Pancreas (tissue), 10 donors: ENCODE data around the gene OGFOD3. TPM values are rescaled to one million over a fixed set of nuclear protein-coding genes. Genes with fewer than 3 reads are reported as not detected.

ENCODE experiments used
- ATAC-seq, 4 donors: fragments of 200-7000 bp; cut with Tn5 transposase; one replicate each; pipeline versions ENCODE4 v1.8.0 to v1.9.1; 2020; ENCODE audit warnings: mild to moderate bottlenecking in 4 of 4, moderate library complexity in 4 of 4
- DNase-seq, 6 donors: peaks; one replicate each; pipeline ENCODE4 v3.0.0-alpha.2; 2020
- FAIRE-seq: peaks from 2 replicates; lab custom pipeline; 2012; peaks lifted over from hg19 to GRCh38; lab: Jason Lieb, UNC
- H3K27ac ChIP-seq, 4 donors: fragments of 200-600 bp; sonication (generic); 1 replicate in 3 of 4; 2 replicates in 1 of 4; pipeline versions ENCODE4 v1.5.0 to v1.8.0; 2020
- H3K27me3 ChIP-seq, 4 donors: fragments of 200-600 bp; one replicate each; pipeline ENCODE4 v1.8.0; 2021
- H3K36me3 ChIP-seq, 3 donors: fragments of 200-600 bp; sonication (generic) in 1 of 3; one replicate each; pipeline versions ENCODE4 v1.5.0 to v1.8.0; 2020 to 2021
- H3K4me1 ChIP-seq, 3 donors: fragments of 200-600 bp; one replicate each; pipeline ENCODE4 v1.8.0; 2021
- H3K4me3 ChIP-seq, 4 donors: fragments of 200-600 bp; sonication (generic) in 2 of 4; one replicate each; pipeline versions ENCODE4 v1.5.0 to v1.8.0; 2020 to 2021
- H3K9me3 ChIP-seq, 4 donors: fragments of 200-600 bp; one replicate each; pipeline ENCODE4 v1.8.0; 2021
- WGBS, 2 donors: extraction: QIAGEN DNeasy Blood & Tissue Kit; methylation state at CpG; one replicate each; pipeline ENCODE4 v1.1.7; 2013; 5-methylcytosine and 5-hydroxymethylcytosine counted together
- intact Hi-C, 3 donors: fragments of 100-400 bp; cut with DNase I; formaldehyde crosslinking; loops; one replicate each; pipeline versions ENCODE4 v1.11.1 to v1.14.2; 2022
- polyA plus RNA-seq, 2 donors: library from polyadenylated mRNA; stranded (reverse); fragments of 200-250 nt; gene quantifications; one replicate each; pipeline ENCODE4 v1.2.3, GENCODE V29; 2013
- total RNA-seq, 6 donors: library from RNA; stranded (reverse); fragmentation: NEBNext Ultra II Directional in 4 of 6; extraction: Animal tissue kit (Norgen Biotek cat#: 25700) in 4 of 6; gene quantifications; one replicate each; pipeline versions ENCODE4 v1.2.1 to v1.2.4, GENCODE V29; 2021 to 2023
- TF ChIP-seq, protein P1 (sequence below), 4 donors: fragments of 200-600 bp; sonication (generic) in 3 of 4; IDR thresholded peaks; one replicate each; pipeline versions ENCODE4 v1.5.0 to v1.8.0; 2021; ENCODE audit warnings: antibody characterized with exemption in 4 of 4
- donor health status: healthy with polysubstance abuse.
- donor health status: DM: no; HTN: no; CAD: no; lungs with moderate emphysema.
- donor health status: DM: no; HTN: no; CAD: no.
- donor health status: control.
- donor health status: control.
- donor health status: Bipolar disorder and iron deficiency.
- donor health status: DM: yes; HTN: yes; CAD: no.
- donor health status: DM: no; HTN: no; CAD: no.
- donor health status: DM: no; HTN: no; CAD: no.
- donor health status: DM: yes; HTN: yes; CAD: no.

OGFOD3 gene, protein sequence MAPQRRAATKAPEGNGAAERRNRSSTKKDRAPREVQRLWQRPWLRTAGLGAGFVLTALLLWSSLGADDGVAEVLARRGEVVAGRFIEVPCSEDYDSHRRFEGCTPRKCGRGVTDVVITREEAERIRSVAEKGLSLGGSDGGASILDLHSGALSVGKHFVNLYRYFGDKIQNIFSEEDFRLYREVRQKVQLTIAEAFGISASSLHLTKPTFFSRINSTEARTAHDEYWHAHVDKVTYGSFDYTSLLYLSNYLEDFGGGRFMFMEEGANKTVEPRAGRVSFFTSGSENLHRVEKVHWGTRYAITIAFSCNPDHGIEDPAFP
- total RNA-seq = 10 to 100 TPM; 17.8 to 24.4 (median 19.9) TPM
- 10 to 100 TPM; 18.2 to 28.0 TPM for polyA plus RNA-seq

DNA sequence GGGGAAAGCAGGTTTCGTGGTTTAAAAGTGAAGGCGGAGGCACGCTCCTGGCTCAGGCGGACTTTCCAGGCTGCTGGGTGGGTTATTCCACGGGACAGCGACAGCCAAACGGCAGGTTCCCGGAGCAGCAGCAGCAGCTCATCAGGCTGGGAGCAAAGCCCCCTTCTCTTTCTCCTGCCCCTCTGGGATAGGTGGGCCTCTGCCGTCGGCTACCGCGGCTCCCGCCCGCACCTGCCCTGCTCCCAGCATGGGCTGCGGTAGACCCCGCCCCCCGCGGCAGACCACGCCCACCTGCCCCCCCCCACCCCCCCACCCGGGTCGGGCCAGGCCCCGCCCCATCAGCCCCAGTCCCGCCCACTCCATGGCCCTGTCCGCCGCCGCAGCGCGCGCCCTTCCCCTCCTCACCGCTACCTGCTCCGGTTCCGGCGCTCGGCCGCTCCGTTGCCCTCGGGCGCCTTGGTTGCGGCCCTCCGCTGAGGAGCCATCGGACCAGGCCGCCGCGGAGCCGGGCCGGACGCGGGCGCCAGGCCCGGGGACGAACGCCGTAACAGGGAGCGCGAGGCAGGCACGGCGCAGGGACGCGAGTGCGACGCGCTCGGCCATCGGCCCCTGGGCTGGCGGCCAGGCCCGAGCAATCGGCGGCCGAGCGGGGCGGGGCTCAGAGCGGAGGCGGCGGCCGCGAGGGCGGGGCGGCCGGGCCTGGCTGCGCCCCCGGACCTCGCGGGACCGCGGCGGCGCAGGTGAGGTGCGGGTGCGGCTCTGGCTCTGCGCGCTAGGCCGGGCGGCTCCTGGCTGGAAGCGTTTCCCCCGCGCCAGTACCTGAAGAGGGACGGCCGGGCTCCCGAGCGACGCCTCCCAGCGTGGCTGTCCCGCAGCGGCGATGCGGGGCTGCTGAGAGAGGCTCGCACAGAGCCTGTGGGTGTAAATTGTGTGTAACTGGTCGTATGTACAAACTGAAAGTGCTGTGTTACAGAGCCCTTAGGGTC is at the start of gene OGFOD3, which contains the start of gene HEXD:
TSS of gene OGFOD3 (minus strand) at position 586 of the 986 bp plus-strand sequence. CDS start at position 485, 101 bp downstream.
TSS of gene HEXD (plus strand) at position 347 of the 986 bp plus-strand sequence. CDS start 1,453 bp downstream, outside the sequence.
- TF ChIP-seq, protein P1, sequence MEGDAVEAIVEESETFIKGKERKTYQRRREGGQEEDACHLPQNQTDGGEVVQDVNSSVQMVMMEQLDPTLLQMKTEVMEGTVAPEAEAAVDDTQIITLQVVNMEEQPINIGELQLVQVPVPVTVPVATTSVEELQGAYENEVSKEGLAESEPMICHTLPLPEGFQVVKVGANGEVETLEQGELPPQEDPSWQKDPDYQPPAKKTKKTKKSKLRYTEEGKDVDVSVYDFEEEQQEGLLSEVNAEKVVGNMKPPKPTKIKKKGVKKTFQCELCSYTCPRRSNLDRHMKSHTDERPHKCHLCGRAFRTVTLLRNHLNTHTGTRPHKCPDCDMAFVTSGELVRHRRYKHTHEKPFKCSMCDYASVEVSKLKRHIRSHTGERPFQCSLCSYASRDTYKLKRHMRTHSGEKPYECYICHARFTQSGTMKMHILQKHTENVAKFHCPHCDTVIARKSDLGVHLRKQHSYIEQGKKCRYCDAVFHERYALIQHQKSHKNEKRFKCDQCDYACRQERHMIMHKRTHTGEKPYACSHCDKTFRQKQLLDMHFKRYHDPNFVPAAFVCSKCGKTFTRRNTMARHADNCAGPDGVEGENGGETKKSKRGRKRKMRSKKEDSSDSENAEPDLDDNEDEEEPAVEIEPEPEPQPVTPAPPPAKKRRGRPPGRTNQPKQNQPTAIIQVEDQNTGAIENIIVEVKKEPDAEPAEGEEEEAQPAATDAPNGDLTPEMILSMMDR (IDR thresholded peaks at IDR 0.05) = no peak
- peak; percentile 88 to 96 (median 94) for ATAC-seq
- Histone ChIP-seq H3K27me3 (no peaks in the 10 kb centered on the region), H3K4me3 (peak within 1 kb of the TSS; percentile 60 to 85 (median 79)), H3K36me3 (no peaks in the 10 kb centered on the region), H3K27ac (peak within 1 kb of the TSS; percentile 65 to 89 (median 87)), H3K9me3 (no peaks in the 10 kb centered on the region), H3K4me1 (peaks cover 4 to 15% (median 6%) of the 10 kb centered on the region in 3 donors)
- DNase-seq = peak; percentile 81 to 94 (median 88)
- FAIRE-seq = no peak
- WGBS, 2 donors = 1% methylated on average over 73 to 105 of the region's 108 CpGs
- intact Hi-C loops = no loop called here

DNA sequence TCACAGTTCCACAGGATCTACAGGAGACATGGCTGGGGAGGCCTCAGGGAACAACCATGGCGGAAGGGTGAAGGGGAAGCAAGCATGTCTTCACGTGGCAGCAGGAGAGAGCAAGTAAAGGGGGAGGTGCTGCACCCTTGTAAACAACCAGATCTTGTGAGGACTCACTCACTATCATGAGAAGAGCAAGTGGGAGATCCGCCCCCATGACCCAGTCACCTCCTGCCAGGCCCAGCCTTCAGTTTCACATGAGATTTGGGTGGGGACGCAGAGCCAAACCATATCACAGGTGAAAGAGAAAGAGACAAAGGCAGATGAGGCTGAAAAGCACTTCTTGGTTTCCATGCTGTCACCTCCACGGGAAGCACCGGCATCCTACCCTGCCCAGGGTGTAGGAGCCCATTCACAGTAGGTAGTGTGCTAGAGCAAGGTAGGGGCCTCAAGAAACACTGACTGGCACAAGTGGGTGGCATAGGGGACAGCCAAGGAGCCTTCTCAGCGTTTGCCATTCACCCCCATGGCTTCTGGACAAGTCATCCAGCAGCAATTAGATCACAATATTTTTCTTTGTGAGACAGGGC is 46.7 kb upstream of the OGFOD3 start:
- TF ChIP-seq, protein P1 (IDR thresholded peaks at IDR 0.05) = no peak
- FAIRE-seq = no peak
- no peak overlapping the region for H3K27ac ChIP-seq
- H3K27me3 ChIP-seq = no peaks in the 10 kb centered on the region
- intact Hi-C loops = no loop called here
- H3K4me3 ChIP-seq = no peak overlapping the region
- no peak for DNase-seq
- no peaks in the 10 kb centered on the region for H3K9me3 ChIP-seq
- peaks cover 0 to 8% (median 4%) of the 10 kb centered on the region in 3 donors for H3K36me3 ChIP-seq
- 86 to 94% methylated on average over 7 of the region's 7 CpGs for WGBS, 2 donors
- no peak for ATAC-seq
- H3K4me1 ChIP-seq = peaks cover 0 to 20% (median 9%) of the 10 kb centered on the region in 3 donors

DNA sequence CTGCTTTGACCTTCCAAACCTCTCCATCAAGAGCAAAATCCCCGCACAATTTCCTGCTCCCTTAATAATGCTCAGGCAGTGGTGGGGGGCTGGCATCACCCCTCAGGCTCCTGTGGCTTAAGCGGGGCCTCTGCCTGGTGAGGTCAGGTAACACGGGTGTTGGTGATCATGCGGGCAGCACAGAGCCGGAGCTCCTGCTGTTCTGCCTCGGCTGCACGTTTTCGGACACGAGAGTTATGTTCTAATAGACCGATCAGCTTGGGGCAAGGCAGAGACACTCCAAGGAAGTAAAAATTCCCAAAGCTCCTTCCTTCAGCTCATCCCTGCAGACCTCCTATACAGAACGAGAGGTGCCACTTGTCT is 46.2 kb upstream of the OGFOD3 start:
- Histone ChIP-seq H3K4me3 (no peak overlapping the region), H3K27me3 (no peaks in the 10 kb centered on the region), H3K4me1 (peaks cover 0 to 24% (median 12%) of the 10 kb centered on the region in 3 donors), H3K9me3 (no peaks in the 10 kb centered on the region), H3K27ac (peak overlapping the region in 1 of 4 donors; percentile 33), H3K36me3 (peaks cover 0 to 8% (median 4%) of the 10 kb centered on the region in 3 donors)
- intact Hi-C loops = no loop called here
- TF ChIP-seq, protein P1 (IDR thresholded peaks at IDR 0.05) = no peak
- 92 to 93% methylated on average over 11 of the region's 11 CpGs for WGBS, 2 donors
- DNase-seq (no peak), ATAC-seq (no peak), FAIRE-seq (no peak)

DNA sequence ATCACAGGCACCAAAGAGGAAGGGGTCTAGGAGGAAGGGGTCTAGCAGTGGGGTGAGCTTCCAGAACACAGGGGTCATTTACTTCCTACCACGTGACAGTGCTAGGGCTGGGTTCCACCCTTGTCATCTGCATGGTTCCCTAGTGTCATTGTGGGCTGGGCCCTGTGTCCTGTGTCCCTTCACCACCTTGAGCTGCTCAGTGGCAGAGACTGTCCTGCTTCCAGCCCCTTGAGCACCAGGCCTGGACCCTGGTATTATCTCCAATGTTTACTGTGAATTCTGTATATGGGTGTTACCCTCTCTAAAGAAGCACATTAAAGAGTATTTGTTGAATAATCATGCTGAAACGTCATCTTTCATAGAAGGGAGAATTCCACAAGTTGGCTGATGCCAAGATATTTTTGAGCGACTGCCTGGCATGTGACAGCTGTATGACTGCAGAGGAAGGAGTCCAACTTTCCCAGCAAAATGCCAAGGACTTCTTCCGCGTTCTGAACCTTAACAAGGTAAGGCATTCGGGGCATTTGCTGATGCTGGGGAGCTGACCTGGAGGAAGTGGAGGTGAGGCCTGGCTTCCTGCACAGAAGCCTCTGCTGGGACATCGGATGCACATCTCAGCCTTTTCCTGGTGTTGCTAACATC is 45.7 kb upstream of the OGFOD3 start:
- H3K27me3 ChIP-seq = no peaks in the 10 kb centered on the region
- ATAC-seq (peak in 3 of 4 donors; percentile 36 to 64 (median 40)), FAIRE-seq (no peak), DNase-seq (peak in 2 of 6 donors; percentile 29 to 49)
- TF ChIP-seq, protein P1 (IDR thresholded peaks at IDR 0.05) = no peak
- no peak overlapping the region for H3K4me3 ChIP-seq
- peak overlapping the region in 1 of 4 donors; percentile 33 for H3K27ac ChIP-seq
- 39 to 46% methylated on average over 7 of the region's 7 CpGs for WGBS, 2 donors
- peaks cover 0 to 6% (median 4%) of the 10 kb centered on the region in 3 donors for H3K36me3 ChIP-seq
- H3K4me1 ChIP-seq = peaks cover 0 to 26% (median 14%) of the 10 kb centered on the region in 3 donors
- H3K9me3 ChIP-seq = no peaks in the 10 kb centered on the region
- intact Hi-C loops = no loop called here
